ENCODE data around the gene GLIPR2. TPM values are rescaled to one million over a fixed set of nuclear protein-coding genes. Genes with fewer than 3 reads are reported as not detected.
A peak's percentile ranks its signal among the peaks of the same experiment; 100 is the strongest.

GLIPR2 gene
- total RNA-seq, 1 experiment from 2014 or later: 0.75 TPM

- no peaks in the 10 kb centered on the region for H3K79me2 ChIP-seq (ENCODE audit: low read length)
- H3K27ac ChIP-seq (ENCODE audit: low read length): no peak overlapping the region
- no peak overlapping the region for H3K4me2 ChIP-seq (ENCODE audit: low read depth, low read length, poor library complexity, severe bottlenecking)
Observed at GRCh38 chr9:36099718-36100117, 36.8 kb upstream of the GLIPR2 start.

GRCh38 chr9:36100532-36100931, 36.0 kb upstream of the GLIPR2 start:
- Histone ChIP-seq H4K20me1 (ENCODE audit: insufficient read depth, low read depth, low read length) (no peaks in the 10 kb centered on the region), H3K9me3 (ENCODE audit: low read length) (no peaks in the 10 kb centered on the region), H3K9me2 (replicated peaks; ENCODE audit: insufficient read depth, low read length) (no peaks in the 10 kb centered on the region), H3K4me3 (ENCODE audit: low read length) (no peak overlapping the region), H3K79me2 (ENCODE audit: low read length) (no peaks in the 10 kb centered on the region), H2AFZ (ENCODE audit: low read length) (no peak overlapping the region), H3K27me3 (ENCODE audit: low read length) (no peaks in the 10 kb centered on the region), H3K4me1 (ENCODE audit: low read length) (no peaks in the 10 kb centered on the region), H3K27ac (ENCODE audit: low read length) (no peak overlapping the region), H3K4me2 (ENCODE audit: low read depth, low read length, poor library complexity, severe bottlenecking) (no peak overlapping the region), H3K9ac (ENCODE audit: low read length) (no peak overlapping the region), H3K36me3 (ENCODE audit: insufficient read depth, low read length) (no peaks in the 10 kb centered on the region)
- no peak for DNase-seq

More at GRCh38 chr9:36099718-36100117, 36.8 kb upstream of the GLIPR2 start:
- Histone ChIP-seq H3K9ac (ENCODE audit: low read length) (no peak overlapping the region), H4K20me1 (ENCODE audit: insufficient read depth, low read depth, low read length) (no peaks in the 10 kb centered on the region), H3K9me3 (ENCODE audit: low read length) (no peaks in the 10 kb centered on the region), H3K27me3 (ENCODE audit: low read length) (no peaks in the 10 kb centered on the region), H2AFZ (ENCODE audit: low read length) (no peak overlapping the region), H3K4me1 (ENCODE audit: low read length) (no peaks in the 10 kb centered on the region), H3K4me3 (ENCODE audit: low read length) (no peak overlapping the region), H3K36me3 (ENCODE audit: insufficient read depth, low read length) (no peaks in the 10 kb centered on the region), H3K9me2 (replicated peaks; ENCODE audit: insufficient read depth, low read length) (no peaks in the 10 kb centered on the region)
- DNase-seq: peak; percentile 35

- Histone ChIP-seq H3K9ac (ENCODE audit: low read length) (no peak overlapping the region), H3K4me1 (ENCODE audit: low read length) (no peaks in the 10 kb centered on the region), H3K36me3 (ENCODE audit: insufficient read depth, low read length) (no peaks in the 10 kb centered on the region), H3K79me2 (ENCODE audit: low read length) (no peaks in the 10 kb centered on the region), H2AFZ (ENCODE audit: low read length) (no peak overlapping the region), H3K9me2 (replicated peaks; ENCODE audit: insufficient read depth, low read length) (no peaks in the 10 kb centered on the region), H3K9me3 (ENCODE audit: low read length) (no peaks in the 10 kb centered on the region), H3K4me3 (ENCODE audit: low read length) (no peak overlapping the region), H3K4me2 (ENCODE audit: low read depth, low read length, poor library complexity, severe bottlenecking) (no peak overlapping the region), H3K27ac (ENCODE audit: low read length) (no peak overlapping the region), H4K20me1 (ENCODE audit: insufficient read depth, low read depth, low read length) (no peaks in the 10 kb centered on the region), H3K27me3 (ENCODE audit: low read length) (no peaks in the 10 kb centered on the region)
- DNase-seq: peak; percentile 27
Observed at GRCh38 chr9:36101916-36102741, 34.4 kb upstream of the GLIPR2 start.

GRCh38 chr9:36102742-36103495, 33.6 kb upstream of the GLIPR2 start:
- H3K4me3 ChIP-seq (ENCODE audit: low read length): no peak overlapping the region
- H3K4me1 ChIP-seq (ENCODE audit: low read length): no peaks in the 10 kb centered on the region
- no peak overlapping the region for H2AFZ ChIP-seq (ENCODE audit: low read length)
- DNase-seq: peak; percentile 89
- no peaks in the 10 kb centered on the region for H3K36me3 ChIP-seq (ENCODE audit: insufficient read depth, low read length)
- no peak overlapping the region for H3K9ac ChIP-seq (ENCODE audit: low read length)
- H3K9me2 ChIP-seq (replicated peaks; ENCODE audit: insufficient read depth, low read length): no peaks in the 10 kb centered on the region
- H3K4me2 ChIP-seq (ENCODE audit: low read depth, low read length, poor library complexity, severe bottlenecking): no peak overlapping the region
- no peaks in the 10 kb centered on the region for H3K79me2 ChIP-seq (ENCODE audit: low read length)
- H3K9me3 ChIP-seq (ENCODE audit: low read length): no peaks in the 10 kb centered on the region
- no peak overlapping the region for H3K27ac ChIP-seq (ENCODE audit: low read length)
- no peaks in the 10 kb centered on the region for H3K27me3 ChIP-seq (ENCODE audit: low read length)
- H4K20me1 ChIP-seq (ENCODE audit: insufficient read depth, low read depth, low read length): no peaks in the 10 kb centered on the region

- H3K9me2 ChIP-seq (replicated peaks; ENCODE audit: insufficient read depth, low read length): no peaks in the 10 kb centered on the region
- no peaks in the 10 kb centered on the region for H3K9me3 ChIP-seq (ENCODE audit: low read length)
- peak; percentile 4 for DNase-seq
- H3K27me3 ChIP-seq (ENCODE audit: low read length): no peaks in the 10 kb centered on the region
- H3K36me3 ChIP-seq (ENCODE audit: insufficient read depth, low read length): no peaks in the 10 kb centered on the region
- no peak overlapping the region for H2AFZ ChIP-seq (ENCODE audit: low read length)
- H3K79me2 ChIP-seq (ENCODE audit: low read length): no peaks in the 10 kb centered on the region
- no peaks in the 10 kb centered on the region for H4K20me1 ChIP-seq (ENCODE audit: insufficient read depth, low read depth, low read length)
- no peak overlapping the region for H3K9ac ChIP-seq (ENCODE audit: low read length)
- no peaks in the 10 kb centered on the region for H3K4me1 ChIP-seq (ENCODE audit: low read length)
- H3K4me2 ChIP-seq (ENCODE audit: low read depth, low read length, poor library complexity, severe bottlenecking): no peak overlapping the region
- H3K4me3 ChIP-seq (ENCODE audit: low read length): no peak overlapping the region
- H3K27ac ChIP-seq (ENCODE audit: low read length): no peak overlapping the region
Observed at GRCh38 chr9:36109071-36109470, 27.5 kb upstream of the GLIPR2 start.

- H3K9me3 ChIP-seq (ENCODE audit: low read length): no peaks in the 10 kb centered on the region
- H4K20me1 ChIP-seq (ENCODE audit: insufficient read depth, low read depth, low read length): no peaks in the 10 kb centered on the region
- H3K36me3 ChIP-seq (ENCODE audit: insufficient read depth, low read length): no peaks in the 10 kb centered on the region
- H3K9ac ChIP-seq (ENCODE audit: low read length): no peak overlapping the region
- H2AFZ ChIP-seq (ENCODE audit: low read length): no peak overlapping the region
- no peaks in the 10 kb centered on the region for H3K4me1 ChIP-seq (ENCODE audit: low read length)
- no peak overlapping the region for H3K4me3 ChIP-seq (ENCODE audit: low read length)
- no peaks in the 10 kb centered on the region for H3K9me2 ChIP-seq (replicated peaks; ENCODE audit: insufficient read depth, low read length)
- H3K27ac ChIP-seq (ENCODE audit: low read length): no peak overlapping the region
- no peaks in the 10 kb centered on the region for H3K79me2 ChIP-seq (ENCODE audit: low read length)
- H3K27me3 ChIP-seq (ENCODE audit: low read length): no peaks in the 10 kb centered on the region
- DNase-seq: peak; percentile 43
- H3K4me2 ChIP-seq (ENCODE audit: low read depth, low read length, poor library complexity, severe bottlenecking): no peak overlapping the region
Observed at GRCh38 chr9:36110434-36110833, 26.1 kb upstream of the GLIPR2 start.

GRCh38 chr9:36112516-36112915, 24.0 kb upstream of the GLIPR2 start:
- no peaks in the 10 kb centered on the region for H3K79me2 ChIP-seq (ENCODE audit: low read length)

GRCh38 chr9:36113999-36114398, 22.5 kb upstream of the GLIPR2 start:
- no peaks in the 10 kb centered on the region for H3K9me2 ChIP-seq (replicated peaks; ENCODE audit: insufficient read depth, low read length)
- no peaks in the 10 kb centered on the region for H4K20me1 ChIP-seq (ENCODE audit: insufficient read depth, low read depth, low read length)
- no peak overlapping the region for H3K4me2 ChIP-seq (ENCODE audit: low read depth, low read length, poor library complexity, severe bottlenecking)
- H3K79me2 ChIP-seq (ENCODE audit: low read length): no peaks in the 10 kb centered on the region
- H3K27ac ChIP-seq (ENCODE audit: low read length): no peak overlapping the region
- peak; percentile 4 for DNase-seq
- no peaks in the 10 kb centered on the region for H3K36me3 ChIP-seq (ENCODE audit: insufficient read depth, low read length)
- H3K4me3 ChIP-seq (ENCODE audit: low read length): no peak overlapping the region
- no peak overlapping the region for H3K9ac ChIP-seq (ENCODE audit: low read length)
- no peak overlapping the region for H2AFZ ChIP-seq (ENCODE audit: low read length)
- H3K4me1 ChIP-seq (ENCODE audit: low read length): no peaks in the 10 kb centered on the region
- H3K9me3 ChIP-seq (ENCODE audit: low read length): no peaks in the 10 kb centered on the region
- H3K27me3 ChIP-seq (ENCODE audit: low read length): no peaks in the 10 kb centered on the region

More at GRCh38 chr9:36112516-36112915, 24.0 kb upstream of the GLIPR2 start:
- Histone ChIP-seq H3K4me2 (ENCODE audit: low read depth, low read length, poor library complexity, severe bottlenecking) (no peak overlapping the region), H3K9ac (ENCODE audit: low read length) (no peak overlapping the region), H3K27me3 (ENCODE audit: low read length) (no peaks in the 10 kb centered on the region), H3K4me1 (ENCODE audit: low read length) (no peaks in the 10 kb centered on the region), H3K27ac (ENCODE audit: low read length) (no peak overlapping the region), H3K9me2 (replicated peaks; ENCODE audit: insufficient read depth, low read length) (no peaks in the 10 kb centered on the region), H3K4me3 (ENCODE audit: low read length) (no peak overlapping the region), H2AFZ (ENCODE audit: low read length) (no peak overlapping the region), H3K9me3 (ENCODE audit: low read length) (no peaks in the 10 kb centered on the region), H4K20me1 (ENCODE audit: insufficient read depth, low read depth, low read length) (no peaks in the 10 kb centered on the region), H3K36me3 (ENCODE audit: insufficient read depth, low read length) (no peaks in the 10 kb centered on the region)
- peak; percentile 10 for DNase-seq
